ENCODE results near the gene ASB16. TPM values are rescaled to one million over a fixed set of nuclear protein-coding genes. Genes with fewer than 3 reads are reported as not detected.
A peak's percentile ranks its signal among the peaks of the same experiment; 100 is the strongest.

ASB16 gene
- total and polyA plus RNA-seq, 3 experiments from 2014 or later, result 0.10 to 0.11 TPM; not detected in 1

DNA sequence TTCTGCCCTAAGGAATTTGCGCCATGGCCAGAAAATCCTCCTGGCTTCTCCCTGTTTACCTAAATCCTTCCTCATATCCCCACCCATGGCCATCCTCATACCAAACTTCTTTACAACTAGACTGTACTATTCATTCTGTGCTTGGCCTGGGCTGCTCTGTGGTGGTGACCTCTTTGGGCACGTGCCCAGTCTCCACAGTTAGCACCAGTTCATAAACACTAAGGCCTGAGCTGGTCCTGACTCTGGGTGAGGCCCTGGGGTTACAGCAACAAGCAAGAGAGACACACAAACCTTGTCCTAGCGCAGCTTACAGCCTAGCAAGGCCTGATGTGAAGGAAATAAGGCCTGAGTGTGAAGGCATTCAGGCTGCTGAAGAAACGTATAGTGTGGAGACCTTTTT is 32.3 kb downstream of the ASB16 start:
- Histone ChIP-seq H3K27ac (ENCODE audit: low read depth, low read length) (no peak overlapping the region), H3K27me3 (ENCODE audit: insufficient read depth, low read length, poor library complexity, severe bottlenecking) (no peaks in the 10 kb centered on the region), H3K4me1 (ENCODE audit: insufficient read depth, low read length) (peaks cover 26% of the 10 kb centered on the region), H3K36me3 (ENCODE audit: insufficient read depth, low read length) (peaks cover 8% of the 10 kb centered on the region), H3K9me3 (ENCODE audit: low read length) (no peaks in the 10 kb centered on the region), H3K4me3 (ENCODE audit: low read length) (no peak overlapping the region)
- ChIA-PET CTCF (interaction anchor here (0.9 to 3.0 kb wide), 6 partner anchors 7 to 149 kb away, joined by 3 to 28 read pairs (median 8); partner anchors contain the start of genes GRN and TMUB2), POLR2A (interaction anchor here (5.4 kb wide), 1 partner anchor 18 kb away, joined by 54 read pairs; the partner anchor contains the start of gene UBTF)
- peaks cover 0 to 1% of the 10 kb centered on the region in 2 donors for H3K27me3 Mint-ChIP-seq
- H3K36me3 Mint-ChIP-seq, result peaks cover 0 to 28% (median 4%) of the 10 kb centered on the region in 3 donors
- H3K27ac Mint-ChIP-seq, result peak overlapping the region in 6 of 8 donors; percentile 69 to 88 (median 77)
- H3K9me3 Mint-ChIP-seq, result no peaks in the 10 kb centered on the region
- peaks cover 36 to 43% (median 40%) of the 10 kb centered on the region in 3 donors for H3K4me1 Mint-ChIP-seq
- peak overlapping the region in 6 of 7 donors; percentile 26 to 60 (median 57) for H3K4me3 Mint-ChIP-seq
- no peak for DNase-seq

DNA sequence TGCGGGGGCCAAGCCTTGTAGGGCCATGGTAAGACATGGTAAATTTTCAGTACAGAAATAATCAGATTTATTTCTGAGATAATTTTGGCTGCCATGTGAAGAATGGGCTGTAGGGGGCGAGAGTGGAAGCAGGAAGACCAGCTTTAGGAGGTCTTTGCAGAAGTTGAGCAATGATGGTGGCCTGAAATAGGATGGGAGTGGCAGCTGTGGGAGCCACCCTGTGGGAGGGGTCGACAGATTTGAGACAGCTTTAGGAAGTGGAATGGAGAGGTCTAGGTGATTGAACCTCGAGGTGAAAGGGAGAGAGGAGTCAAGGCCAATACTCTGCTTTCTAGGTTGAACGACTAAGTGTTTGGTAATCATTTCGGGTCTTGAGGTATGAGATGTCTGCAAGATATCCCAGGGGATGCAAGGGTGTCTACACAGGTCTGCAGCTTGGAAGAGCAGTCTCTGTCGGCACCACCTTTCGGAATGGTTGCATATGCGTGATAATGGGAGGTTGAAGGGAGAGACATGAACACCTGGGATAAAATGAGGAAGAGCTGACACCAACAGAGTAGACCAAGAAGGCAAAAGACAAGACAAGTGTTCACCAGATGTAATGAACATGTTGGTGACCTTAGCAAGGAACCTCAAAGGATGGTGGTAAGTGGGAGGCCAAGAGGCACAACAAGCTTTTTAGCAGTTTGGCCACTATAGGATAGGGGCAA is 33.4 kb downstream of the ASB16 start:
- H3K27ac ChIP-seq (ENCODE audit: low read depth, low read length), result no peak overlapping the region
- H3K27ac Mint-ChIP-seq, result peak overlapping the region; percentile 19 to 86 (median 70)

DNA sequence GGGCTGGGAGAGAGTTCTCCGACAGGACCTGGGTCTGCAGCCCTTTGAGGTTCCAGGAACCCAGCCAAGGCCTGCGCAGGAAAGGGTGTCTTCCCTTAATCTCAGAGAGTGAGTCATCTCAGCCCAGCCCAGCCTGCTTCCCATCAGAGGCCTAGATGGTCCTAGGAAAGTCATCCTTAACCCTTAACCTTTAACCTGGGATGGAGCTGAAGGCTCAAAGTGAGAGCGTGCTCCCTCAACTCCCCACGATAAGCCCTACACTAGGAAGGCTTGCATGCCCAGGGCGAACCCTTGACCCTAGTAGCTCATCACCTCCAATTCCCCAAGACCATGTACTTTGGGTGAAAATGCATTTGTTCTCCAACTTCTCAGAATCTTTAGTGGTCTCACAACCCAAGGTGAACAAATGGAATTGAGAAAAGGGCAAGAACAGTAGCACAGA is 34.0 kb downstream of the ASB16 start:
- H3K27ac ChIP-seq (ENCODE audit: low read depth, low read length), result no peak overlapping the region
- peaks cover 6 to 36% (median 8%) of the 10 kb centered on the region in 3 donors for H3K36me3 Mint-ChIP-seq
- DNase-seq, result no peak
- peaks cover 0 to 1% of the 10 kb centered on the region in 2 donors for H3K27me3 Mint-ChIP-seq
- ChIA-PET CTCF (interaction anchor here (0.9 to 1.8 kb wide), 13 partner anchors 11 to 141 kb away, joined by 3 to 13 read pairs (median 4); partner anchors contain the start of genes GRN, TMUB2 and UBTF), POLR2A (interaction anchor here (1.0 to 1.5 kb wide), 3 partner anchors 17 to 122 kb away, joined by 3 to 5 read pairs (median 3); no protein-coding TSS in a partner anchor)
- H3K27ac Mint-ChIP-seq, result peak overlapping the region in 1 of 8 donors; percentile 93
- no peaks in the 10 kb centered on the region for H3K9me3 Mint-ChIP-seq
- no peaks in the 10 kb centered on the region for H3K9me3 ChIP-seq (ENCODE audit: low read length)
- H3K4me1 Mint-ChIP-seq, result peaks cover 32 to 41% (median 33%) of the 10 kb centered on the region in 3 donors
- no peaks in the 10 kb centered on the region for H3K27me3 ChIP-seq (ENCODE audit: insufficient read depth, low read length, poor library complexity, severe bottlenecking)
- no peak overlapping the region for H3K4me3 Mint-ChIP-seq
- peaks cover 23% of the 10 kb centered on the region for H3K36me3 ChIP-seq (ENCODE audit: insufficient read depth, low read length)
- H3K4me1 ChIP-seq (ENCODE audit: insufficient read depth, low read length), result peaks cover 21% of the 10 kb centered on the region
- H3K4me3 ChIP-seq (ENCODE audit: low read length), result no peak overlapping the region

More for the DNA sequence above, 33.4 kb downstream of the ASB16 start:
- H3K4me3 ChIP-seq (ENCODE audit: low read length), result no peak overlapping the region
- Mint-ChIP-seq H3K36me3 (peaks cover 6 to 31% (median 8%) of the 10 kb centered on the region in 3 donors), H3K4me3 (peak overlapping the region in 1 of 7 donors; percentile 55), H3K4me1 (peaks cover 32 to 41% (median 33%) of the 10 kb centered on the region in 3 donors), H3K27me3 (peaks cover 0 to 1% of the 10 kb centered on the region in 2 donors), H3K9me3 (no peaks in the 10 kb centered on the region)
- H3K36me3 ChIP-seq (ENCODE audit: insufficient read depth, low read length), result peaks cover 17% of the 10 kb centered on the region
- POLR2A ChIA-PET, result interaction anchor here (0.6 to 1.5 kb wide), 5 partner anchors 18 to 130 kb away, joined by 3 to 5 read pairs (median 3); no protein-coding TSS in a partner anchor
- CTCF ChIA-PET, result interaction anchor here (0.9 to 2.1 kb wide), 15 partner anchors 10 to 148 kb away, joined by 3 to 13 read pairs (median 5); partner anchors contain the start of genes GRN, TMUB2 and UBTF
- H3K4me1 ChIP-seq (ENCODE audit: insufficient read depth, low read length), result peaks cover 19% of the 10 kb centered on the region
- H3K27me3 ChIP-seq (ENCODE audit: insufficient read depth, low read length, poor library complexity, severe bottlenecking), result no peaks in the 10 kb centered on the region
- no peaks in the 10 kb centered on the region for H3K9me3 ChIP-seq (ENCODE audit: low read length)
- DNase-seq, result peak in 3 of 5 donors; percentile 43 to 61 (median 54)

DNA sequence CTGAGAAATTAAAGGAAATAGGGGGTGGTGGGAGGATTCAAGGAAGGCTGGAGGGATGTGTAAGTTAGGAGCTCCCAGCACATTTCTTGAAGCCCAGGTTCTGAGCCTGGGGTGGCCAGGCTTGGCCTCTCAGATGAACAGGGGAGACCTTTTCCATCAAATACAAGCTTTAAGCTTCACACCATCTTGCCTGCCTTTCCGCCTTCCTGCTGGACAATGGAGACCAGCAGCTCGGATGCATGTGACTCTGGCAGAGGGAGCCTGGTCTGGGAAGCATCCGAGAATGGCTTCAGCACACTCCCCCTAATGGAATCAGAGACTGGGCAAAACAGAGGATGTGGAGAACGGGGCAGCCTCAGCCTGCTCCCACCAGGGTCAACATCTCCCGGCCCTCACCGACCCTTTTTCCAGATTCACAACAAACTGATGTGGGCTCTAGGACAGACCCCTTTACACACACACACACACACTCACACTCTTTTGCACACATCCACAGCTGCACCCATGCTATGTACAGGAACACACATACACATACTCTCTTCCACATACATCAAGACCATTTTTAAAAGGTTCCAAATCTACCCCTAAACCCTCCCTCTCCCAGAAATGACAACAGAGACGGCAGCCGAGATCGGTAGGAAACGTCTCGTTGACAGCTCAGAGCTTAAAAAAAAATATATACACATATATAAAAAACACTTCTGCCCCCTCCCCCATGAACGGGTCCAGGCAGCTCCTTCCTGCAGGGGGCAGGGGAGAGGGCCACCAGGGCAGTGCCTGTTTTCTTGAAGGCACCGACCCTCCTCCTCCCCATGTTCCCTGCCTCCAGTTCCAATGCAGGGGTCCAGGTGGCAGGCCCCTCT is 35.7 kb downstream of the ASB16 start:
- Histone ChIP-seq H3K36me3 (ENCODE audit: insufficient read depth, low read length) (peaks cover 37% of the 10 kb centered on the region), H3K27me3 (ENCODE audit: insufficient read depth, low read length, poor library complexity, severe bottlenecking) (no peaks in the 10 kb centered on the region), H3K27ac (ENCODE audit: low read depth, low read length) (no peak overlapping the region), H3K9me3 (ENCODE audit: low read length) (no peaks in the 10 kb centered on the region), H3K4me1 (ENCODE audit: insufficient read depth, low read length) (peaks cover 32% of the 10 kb centered on the region), H3K4me3 (ENCODE audit: low read length) (no peak overlapping the region)
- Mint-ChIP-seq H3K4me3 (peak overlapping the region in 1 of 7 donors; percentile 61), H3K9me3 (no peaks in the 10 kb centered on the region), H3K4me1 (peaks cover 28 to 43% (median 29%) of the 10 kb centered on the region in 3 donors), H3K27me3 (peaks cover 0 to 4% of the 10 kb centered on the region in 2 donors), H3K36me3 (peaks cover 6 to 44% (median 8%) of the 10 kb centered on the region in 3 donors), H3K27ac (peak overlapping the region in 7 of 8 donors; percentile 21 to 79 (median 45))
- DNase-seq, result no peak
- CTCF ChIA-PET, result interaction anchor here (1.1 to 2.1 kb wide), 5 partner anchors 11 to 144 kb away, joined by 3 to 11 read pairs (median 5); partner anchors contain the start of genes GRN and HDAC5
- POLR2A ChIA-PET, result interaction anchor here (0.6 to 1.7 kb wide), 5 partner anchors 11 to 121 kb away, joined by 3 to 10 read pairs (median 5); partner anchors contain the start of gene UBTF

GRCh38 chr17:44206825-44207155 is 36.3 kb downstream of the ASB16 start:
- Histone ChIP-seq H3K27me3 (ENCODE audit: insufficient read depth, low read length, poor library complexity, severe bottlenecking) (no peaks in the 10 kb centered on the region), H3K27ac (ENCODE audit: low read depth, low read length) (no peak overlapping the region), H3K36me3 (ENCODE audit: insufficient read depth, low read length) (peaks cover 43% of the 10 kb centered on the region), H3K4me3 (ENCODE audit: low read length) (no peak overlapping the region), H3K9me3 (ENCODE audit: low read length) (no peaks in the 10 kb centered on the region), H3K4me1 (ENCODE audit: insufficient read depth, low read length) (peaks cover 38% of the 10 kb centered on the region)
- Mint-ChIP-seq H3K27ac (no peak overlapping the region), H3K36me3 (peaks cover 6 to 49% (median 8%) of the 10 kb centered on the region in 3 donors), H3K4me3 (no peak overlapping the region), H3K4me1 (peaks cover 26 to 47% (median 26%) of the 10 kb centered on the region in 3 donors), H3K9me3 (no peaks in the 10 kb centered on the region), H3K27me3 (peaks cover 0 to 4% of the 10 kb centered on the region in 2 donors)
- POLR2A ChIA-PET, result interaction anchor here (1.0 to 1.7 kb wide), 3 partner anchors 11 to 120 kb away, joined by 3 to 10 read pairs (median 5); partner anchors contain the start of gene UBTF
- CTCF ChIA-PET, result interaction anchor here (1.3 to 11.1 kb wide), 6 partner anchors 10 to 144 kb away, joined by 3 to 100 read pairs (median 6); partner anchors contain the start of genes GRN and HDAC5
- DNase-seq, result no peak

DNA sequence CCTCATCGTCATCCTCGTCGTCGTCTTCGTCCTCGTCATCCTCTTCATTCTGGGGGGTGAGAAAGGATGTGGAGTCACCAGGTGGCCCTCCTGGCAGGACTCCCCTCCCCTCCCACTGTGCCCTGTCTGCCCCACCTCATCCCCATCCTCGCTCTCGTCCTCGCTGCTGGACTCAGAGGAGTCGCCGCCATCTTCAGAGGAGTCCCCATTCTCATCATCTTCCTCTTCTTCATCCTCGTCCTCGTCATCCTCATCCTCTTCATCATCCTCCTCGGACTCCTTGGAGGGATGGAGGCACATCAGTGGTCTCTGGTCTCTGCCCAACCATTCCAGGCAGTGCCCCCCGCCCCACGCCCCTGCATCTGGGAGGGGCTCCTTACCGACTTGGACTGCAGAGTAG is 36.8 kb downstream of the ASB16 start:
- DNase-seq, result no peak
- Mint-ChIP-seq H3K36me3 (peaks cover 6 to 54% (median 8%) of the 10 kb centered on the region in 3 donors), H3K27me3 (peaks cover 0 to 4% of the 10 kb centered on the region in 2 donors), H3K4me3 (no peak overlapping the region), H3K4me1 (peaks cover 26 to 47% (median 26%) of the 10 kb centered on the region in 3 donors), H3K9me3 (no peaks in the 10 kb centered on the region), H3K27ac (peak overlapping the region in 1 of 8 donors; percentile 64)
- Histone ChIP-seq H3K4me3 (ENCODE audit: low read length) (no peak overlapping the region), H3K27ac (ENCODE audit: low read depth, low read length) (no peak overlapping the region), H3K9me3 (ENCODE audit: low read length) (no peaks in the 10 kb centered on the region), H3K36me3 (ENCODE audit: insufficient read depth, low read length) (peaks cover 44% of the 10 kb centered on the region), H3K27me3 (ENCODE audit: insufficient read depth, low read length, poor library complexity, severe bottlenecking) (no peaks in the 10 kb centered on the region), H3K4me1 (ENCODE audit: insufficient read depth, low read length) (peaks cover 38% of the 10 kb centered on the region)
- CTCF ChIA-PET, result interaction anchor here (1.3 to 11.1 kb wide), 3 partner anchors 10 to 138 kb away, joined by 6 to 100 read pairs (median 11); partner anchors contain the start of gene GRN
- POLR2A ChIA-PET, result no interaction called here

- Histone ChIP-seq H3K36me3 (ENCODE audit: insufficient read depth, low read length) (peaks cover 44% of the 10 kb centered on the region), H3K4me1 (ENCODE audit: insufficient read depth, low read length) (peaks cover 38% of the 10 kb centered on the region), H3K27ac (ENCODE audit: low read depth, low read length) (no peak overlapping the region), H3K9me3 (ENCODE audit: low read length) (no peaks in the 10 kb centered on the region), H3K4me3 (ENCODE audit: low read length) (no peak overlapping the region), H3K27me3 (ENCODE audit: insufficient read depth, low read length, poor library complexity, severe bottlenecking) (no peaks in the 10 kb centered on the region)
- peaks cover 0 to 4% of the 10 kb centered on the region in 2 donors for H3K27me3 Mint-ChIP-seq
- ChIA-PET POLR2A (no interaction called here), CTCF (interaction anchor here (1.3 to 11.1 kb wide), 4 partner anchors 13 to 138 kb away, joined by 6 to 100 read pairs (median 50); partner anchors contain the start of genes GRN, SLC25A39 and UBTF)
- peaks cover 6 to 55% (median 8%) of the 10 kb centered on the region in 3 donors for H3K36me3 Mint-ChIP-seq
- H3K4me1 Mint-ChIP-seq, result peaks cover 23 to 44% (median 25%) of the 10 kb centered on the region in 3 donors
- no peaks in the 10 kb centered on the region for H3K9me3 Mint-ChIP-seq
- H3K27ac Mint-ChIP-seq, result peak overlapping the region in 1 of 8 donors; percentile 64
- no peak overlapping the region for H3K4me3 Mint-ChIP-seq
- no peak for DNase-seq
Measured at GRCh38 chr17:44207743-44208142, 37.2 kb downstream of the ASB16 start.
